HG03571 (cell line): ENCODE results near the gene LRP1.

ENCODE experiments used
- ATAC-seq: cut with Tn5 transposase; IDR thresholded peaks from one replicate; pipeline ENCODE4 v1.9.1; 2021; ENCODE audit not compliant: unreplicated experiment

The LRP1 gene

GRCh38 chr12:57243521-57244311, 115.4 kb downstream of the LRP1 start:
- no peak for ATAC-seq

DNA sequence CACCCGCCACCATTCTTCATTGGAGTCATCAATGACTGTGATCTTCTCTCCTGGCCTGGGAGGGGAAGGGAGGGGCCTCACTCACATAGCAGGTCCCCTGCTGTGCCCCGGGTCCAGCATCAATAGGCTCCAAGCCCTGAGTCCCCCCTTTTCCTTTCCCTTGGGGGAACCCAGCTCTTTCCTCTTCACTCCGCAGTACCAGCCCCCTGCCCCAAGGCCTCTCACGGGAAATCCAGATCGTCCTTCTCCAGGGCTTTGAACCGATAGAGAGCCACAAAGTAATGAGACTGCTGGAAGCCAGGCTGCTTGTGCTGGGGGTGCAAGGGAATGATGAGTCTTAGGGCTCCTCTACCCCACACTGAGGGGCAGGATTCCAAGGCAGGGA, 116.0 kb downstream of the LRP1 start:
- no peak for ATAC-seq

- no peak for ATAC-seq
Observed at GRCh38 chr12:57247041-57247440, 118.8 kb downstream of the LRP1 start.

DNA sequence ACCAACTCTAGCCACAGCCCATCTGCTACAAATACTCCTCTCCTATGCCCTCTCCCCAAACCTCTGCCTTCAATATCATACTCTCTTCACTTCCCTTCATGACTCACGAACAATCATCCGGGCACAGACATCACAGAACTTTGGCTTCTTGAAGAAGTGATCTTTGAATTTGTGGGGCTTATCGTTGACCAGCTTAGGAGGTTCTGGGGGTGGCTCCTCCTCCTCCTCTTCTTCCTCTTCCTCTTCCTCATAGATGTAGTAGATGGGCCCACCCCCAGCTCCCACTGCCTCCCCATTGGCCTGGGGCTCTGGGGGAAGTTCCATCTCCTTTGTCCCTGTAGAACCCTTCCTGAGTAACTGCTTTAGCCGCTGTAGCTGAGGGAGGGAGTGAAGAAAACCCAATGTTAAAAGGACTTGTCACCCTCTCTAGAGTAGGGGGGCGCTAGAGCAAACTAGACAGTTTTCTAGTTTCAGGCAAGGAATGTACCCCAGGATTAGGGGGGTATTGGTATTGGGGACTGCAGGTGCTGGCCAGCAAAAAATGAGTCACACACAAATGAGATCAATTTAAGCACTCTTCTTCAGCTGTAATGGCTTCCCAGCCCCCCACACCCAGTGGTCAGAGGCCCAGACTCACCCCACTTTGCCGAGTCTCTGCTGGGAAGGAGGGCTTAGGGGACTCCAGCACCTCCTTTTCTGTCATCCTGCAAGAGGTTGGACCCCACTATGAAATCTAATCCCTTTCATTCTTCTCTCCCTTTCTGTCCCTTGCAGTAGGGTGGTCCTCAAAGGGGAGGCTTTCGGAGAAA, 120.9 kb downstream of the LRP1 start:
- no peak for ATAC-seq

GRCh38 chr12:57250541-57250940, 122.3 kb downstream of the LRP1 start:
- ATAC-seq = no peak

DNA sequence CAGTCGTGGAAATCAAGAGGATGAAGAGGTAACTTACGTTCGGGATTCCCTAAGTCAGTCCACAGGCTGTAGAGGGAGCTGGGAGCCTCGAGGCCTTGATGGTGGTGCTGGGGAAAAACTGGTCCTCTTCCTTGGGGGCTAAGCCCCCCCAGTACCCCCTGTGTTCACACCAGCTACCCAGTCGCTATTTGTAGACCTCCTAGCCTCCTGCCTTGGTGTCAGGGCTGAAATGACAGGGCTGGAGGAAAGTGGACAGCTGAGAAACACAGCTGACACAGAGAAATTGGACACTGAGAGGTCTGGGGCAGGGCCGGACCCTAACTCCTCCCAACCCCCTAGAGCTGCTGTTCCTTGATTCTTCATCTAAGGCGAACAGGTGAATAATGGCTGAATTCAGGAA, 122.7 kb downstream of the LRP1 start, which contains the start of gene STAC3:
Gene STAC3, minus strand, starts transcription at position 232 of the 400 bp plus-strand sequence. CDS start 1,551 bp downstream, outside the sequence.
- no peak for ATAC-seq

DNA sequence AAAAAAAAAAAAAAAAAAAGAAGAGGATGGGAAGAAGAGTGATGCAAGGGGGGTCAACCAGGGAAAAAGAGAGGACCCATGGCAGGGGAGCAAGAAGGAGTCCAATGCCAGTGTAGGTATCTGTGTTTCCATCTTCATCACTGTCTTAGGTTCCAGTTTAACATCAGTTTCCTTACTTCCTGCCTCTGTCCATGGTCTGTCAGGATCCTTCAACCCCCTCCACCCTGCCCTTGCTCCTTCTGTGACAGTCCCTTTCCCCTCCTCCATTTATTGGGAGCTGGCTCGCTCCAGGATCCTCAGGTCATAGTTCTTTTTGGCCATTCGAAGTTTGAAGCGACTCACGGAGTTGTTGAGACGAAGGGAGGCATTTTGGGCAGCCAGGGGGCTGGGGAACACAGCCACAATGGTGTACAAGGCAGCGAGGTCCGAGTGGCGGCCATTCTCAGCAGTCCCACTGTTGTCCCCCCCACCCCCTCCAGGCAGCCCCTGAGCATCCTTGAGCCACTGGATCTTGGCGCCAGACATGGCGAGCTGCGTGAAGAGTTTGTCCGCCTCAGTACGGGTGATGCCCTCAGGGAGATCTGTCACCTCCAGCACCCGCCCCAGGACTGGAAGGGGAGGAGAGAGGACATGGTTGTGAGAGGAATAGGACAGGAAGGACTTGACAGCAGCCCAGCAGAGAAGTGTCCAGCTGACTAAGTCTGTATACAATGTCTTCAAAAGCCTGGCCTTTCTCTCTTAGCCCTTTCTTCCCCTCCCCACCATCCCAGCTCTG, 126.4 kb downstream of the LRP1 start:
- ATAC-seq = no peak

GRCh38 chr12:57255916-57256315, 127.6 kb downstream of the LRP1 start:
- ATAC-seq = no peak

DNA sequence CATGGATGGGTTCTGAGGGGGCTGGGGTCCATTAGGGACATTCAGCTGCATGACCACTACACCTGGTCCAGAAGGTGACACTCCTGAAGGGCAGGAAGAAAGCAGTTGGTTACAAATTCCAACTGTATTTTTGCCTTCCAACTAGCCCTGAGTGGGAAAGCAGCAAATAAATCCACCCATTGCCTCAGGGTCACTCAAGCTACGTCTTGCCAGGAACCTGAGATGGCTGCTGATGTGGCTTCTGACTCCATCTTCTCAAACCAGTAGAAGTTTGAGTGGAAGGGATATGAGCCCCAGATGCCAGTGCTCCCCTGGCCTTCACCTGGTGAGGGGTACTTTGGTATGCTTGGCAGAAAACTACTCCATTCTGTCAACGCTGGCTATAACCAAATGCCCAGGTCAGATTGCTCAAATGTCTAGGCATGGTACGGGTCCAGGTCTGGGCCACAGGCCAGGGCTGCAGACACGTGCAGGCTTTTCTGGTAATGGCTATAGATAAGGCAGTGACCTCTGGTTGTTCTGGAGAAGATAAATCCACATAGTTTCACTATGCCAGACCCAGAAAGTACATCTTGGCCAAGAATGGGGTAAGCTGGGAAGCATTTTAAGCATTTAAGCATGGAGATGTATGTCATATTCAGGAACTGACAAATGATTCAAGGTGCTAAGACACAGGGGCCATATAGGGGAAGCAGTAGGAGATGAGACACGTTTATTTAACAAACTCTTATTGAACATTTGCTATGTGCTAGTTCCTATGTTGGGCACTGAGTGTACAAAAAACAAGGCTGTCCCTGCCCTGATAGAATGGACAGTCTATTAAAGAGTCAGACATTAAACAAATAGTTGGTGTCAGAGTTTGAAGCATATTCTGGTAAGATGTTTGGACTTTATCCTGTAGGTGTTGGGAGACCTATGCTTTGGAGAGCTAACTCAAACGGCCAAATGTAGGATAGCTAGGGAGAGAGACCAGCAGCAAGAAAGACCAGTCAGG, 131.0 kb downstream of the LRP1 start:
- ATAC-seq = no peak

DNA sequence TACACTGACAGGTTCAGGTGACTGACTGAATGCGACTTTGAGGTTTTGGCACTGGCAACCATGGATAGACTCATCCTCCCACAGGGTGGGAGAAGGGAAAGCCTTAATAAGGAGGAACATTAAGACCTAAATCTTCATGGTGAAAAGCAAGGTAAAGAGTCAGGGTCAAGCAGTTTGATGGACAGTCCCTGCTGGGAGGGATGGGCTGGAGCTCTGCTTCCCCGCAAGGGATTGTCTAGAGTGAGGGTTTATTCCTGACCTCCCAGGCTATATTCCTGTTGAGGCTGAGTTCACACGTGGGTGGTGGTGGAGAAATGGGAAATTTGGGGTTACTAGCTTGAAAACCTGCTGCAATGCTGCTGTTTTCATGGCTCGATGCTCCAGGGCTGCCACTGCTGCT, 132.1 kb downstream of the LRP1 start:
- ATAC-seq = no peak

DNA sequence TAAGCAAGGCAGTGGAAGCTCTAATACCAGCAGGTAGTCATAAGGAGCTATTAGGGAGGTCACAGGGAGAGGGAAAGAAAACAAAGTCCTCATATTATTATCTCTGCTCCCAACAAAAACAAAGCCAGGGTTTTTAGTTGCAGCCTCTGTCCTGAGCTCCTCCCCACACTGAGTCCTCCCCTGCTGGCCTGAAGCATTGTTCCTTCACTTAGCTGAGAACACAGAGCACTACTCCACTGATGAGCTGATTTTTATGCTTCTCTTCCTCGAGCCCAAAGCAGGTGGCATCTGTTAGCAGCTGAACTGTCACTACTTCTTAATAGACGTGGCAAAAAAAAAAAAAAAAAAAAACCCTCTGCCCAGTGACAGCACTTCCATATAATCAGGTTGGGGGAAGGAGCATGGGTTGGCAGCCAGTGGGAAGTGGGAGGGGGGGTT, 133.2 kb downstream of the LRP1 start:
- ATAC-seq = no peak

- ATAC-seq = no peak
Observed at GRCh38 chr12:57262126-57262822, 134.0 kb downstream of the LRP1 start.
